ENCODE measurements around the gene TOMM6. TPM values are rescaled to one million over a fixed set of nuclear protein-coding genes. Genes with fewer than 3 reads are reported as not detected.
A peak's percentile ranks its signal among the peaks of the same experiment; 100 is the strongest.

The TOMM6 gene
- polyA plus RNA-seq, 1 of the 3 experiments (the other 2 are of a cell fraction): 493 TPM

GRCh38 chr6:41789390-41789724 lies 1.9 kb downstream of the TOMM6 start:
- Histone ChIP-seq H3K9ac (no peak overlapping the region), H3K79me2 (ENCODE audit: insufficient read depth) (peaks cover 26% of the 10 kb centered on the region), H3K4me1 (ENCODE audit: control insufficient read depth in 1 of 2, insufficient read depth in 2 of 2, low read depth in 1 of 2, low read length in 1 of 2) (peaks cover 9 to 17% of the 10 kb centered on the region in 2 experiments; a peak in 2 of 4 replicates), H3K4me2 (peak overlapping the region; percentile 92; the same call in 1 of the 2 replicates), H3K27ac (ENCODE audit: low read depth in 2 of 2, low read length in 1 of 2) (no peak overlapping the region), H3F3A (replicated peaks; ENCODE audit: insufficient read depth) (peaks cover 37% of the 10 kb centered on the region), H3K36me3 (replicated peaks in 1 of 2; ENCODE audit: control insufficient read depth in 1 of 2, insufficient read depth in 2 of 2, low read length in 1 of 2) (peaks cover 31 to 50% of the 10 kb centered on the region in 2 experiments), H3K9me2 (no peaks in the 10 kb centered on the region), H4K20me1 (ENCODE audit: insufficient read depth) (no peaks in the 10 kb centered on the region), H3K9me3 (no peaks in the 10 kb centered on the region), H3K27me3 (ENCODE audit: insufficient read depth) (no peaks in the 10 kb centered on the region), H2AFZ (ENCODE audit: low read depth) (no peak overlapping the region), H3K4me3 (ENCODE audit: low read depth in 2 of 2, low read length in 1 of 2) (no peak overlapping the region)
- WGBS (ENCODE audit: low lambda C conversion rate): 93% methylated on average over 3 of the region's 3 CpGs
- ChIA-PET POLR2A (no interaction called here), CTCF (interaction anchor here (1.3 to 3.9 kb wide), 2 partner anchors 12 to 150 kb away, joined by 3 to 41 read pairs; no protein-coding TSS in a partner anchor)
- no peak for TF ChIP-seq RAD21 (IDR thresholded peaks at IDR 0.05; ENCODE audit: low read length)
- TF ChIP-seq SIN3A (IDR thresholded peaks at IDR 0.05; ENCODE audit: borderline replicate concordance, low read depth, low read length): no peak
- TF ChIP-seq RXRA (IDR thresholded peaks at IDR 0.05; ENCODE audit: borderline replicate concordance, low read depth): no peak
- TF ChIP-seq RCOR1 (IDR thresholded peaks at IDR 0.05; ENCODE audit: low read length): no peak
- no peak for TF ChIP-seq REST (IDR thresholded peaks at IDR 0.05; ENCODE audit: low read depth, low read length)
- TF ChIP-seq MAX (IDR thresholded peaks at IDR 0.05; ENCODE audit: low read depth): no peak
- no peak for TF ChIP-seq GATA2 (CRISPR knock-in tag; IDR thresholded peaks at IDR 0.05)
- TF ChIP-seq TCF12 (IDR thresholded peaks at IDR 0.05): no peak
- TF ChIP-seq ELF1 (IDR thresholded peaks at IDR 0.05): no peak
- no peak for TF ChIP-seq MXI1 (IDR thresholded peaks at IDR 0.05; ENCODE audit: low read depth, low read length)
- TF ChIP-seq NRF1 (IDR thresholded peaks at IDR 0.05; ENCODE audit: low read depth, low read length): no peak
- DNase-seq: no peak

GRCh38 chr6:41790045-41790444 lies 2.6 kb downstream of the TOMM6 start:
- H3K36me3 ChIP-seq (replicated peaks in 1 of 2; ENCODE audit: control insufficient read depth in 1 of 2, insufficient read depth in 2 of 2, low read length in 1 of 2): peaks cover 31 to 55% of the 10 kb centered on the region in 2 experiments
- no peaks in the 10 kb centered on the region for H3K9me3 ChIP-seq
- ChIA-PET CTCF (interaction anchor here (0.8 to 2.2 kb wide), 6 partner anchors 11 to 254 kb away, joined by 3 to 10 read pairs (median 4); no protein-coding TSS in a partner anchor), POLR2A (interaction anchor here (1.2 kb wide), 1 partner anchor 57 kb away, joined by 3 read pairs; no protein-coding TSS in a partner anchor)
- H4K20me1 ChIP-seq (ENCODE audit: insufficient read depth): no peaks in the 10 kb centered on the region
- peaks cover 9 to 17% of the 10 kb centered on the region in 2 experiments; a peak in 2 of 4 replicates for H3K4me1 ChIP-seq (ENCODE audit: control insufficient read depth in 1 of 2, insufficient read depth in 2 of 2, low read depth in 1 of 2, low read length in 1 of 2)
- H2AFZ ChIP-seq (ENCODE audit: low read depth): no peak overlapping the region
- H3K27me3 ChIP-seq (ENCODE audit: insufficient read depth): no peaks in the 10 kb centered on the region
- H3K9me2 ChIP-seq: no peaks in the 10 kb centered on the region
- WGBS (ENCODE audit: low lambda C conversion rate): 94% methylated on average over 1 of the region's 1 CpG
- no peak for DNase-seq
- peaks cover 39% of the 10 kb centered on the region for H3F3A ChIP-seq (replicated peaks; ENCODE audit: insufficient read depth)
- H3K4me2 ChIP-seq: no peak overlapping the region
- TF ChIP-seq TAF1 (IDR thresholded peaks at IDR 0.05; ENCODE audit: borderline replicate concordance, low read depth, low read length): no peak
- TF ChIP-seq POLR2AphosphoS5 (IDR thresholded peaks at IDR 0.05; ENCODE audit: low read depth, low read length): no peak
- no peak overlapping the region for H3K4me3 ChIP-seq (ENCODE audit: low read depth in 2 of 2, low read length in 1 of 2)
- peaks cover 26% of the 10 kb centered on the region for H3K79me2 ChIP-seq (ENCODE audit: insufficient read depth)
- H3K27ac ChIP-seq (ENCODE audit: low read depth in 2 of 2, low read length in 1 of 2): no peak overlapping the region; a peak in 1 of 4 replicates
- H3K9ac ChIP-seq: no peak overlapping the region

Data from SK-N-SH (cell line).